ENCODE results near the gene ZSWIM7. TPM values are rescaled to one million over a fixed set of nuclear protein-coding genes. Genes with fewer than 3 reads are reported as not detected.

Gene ZSWIM7
- total RNA-seq, 1 experiment from 2014 or later = 37.8 TPM

DNA sequence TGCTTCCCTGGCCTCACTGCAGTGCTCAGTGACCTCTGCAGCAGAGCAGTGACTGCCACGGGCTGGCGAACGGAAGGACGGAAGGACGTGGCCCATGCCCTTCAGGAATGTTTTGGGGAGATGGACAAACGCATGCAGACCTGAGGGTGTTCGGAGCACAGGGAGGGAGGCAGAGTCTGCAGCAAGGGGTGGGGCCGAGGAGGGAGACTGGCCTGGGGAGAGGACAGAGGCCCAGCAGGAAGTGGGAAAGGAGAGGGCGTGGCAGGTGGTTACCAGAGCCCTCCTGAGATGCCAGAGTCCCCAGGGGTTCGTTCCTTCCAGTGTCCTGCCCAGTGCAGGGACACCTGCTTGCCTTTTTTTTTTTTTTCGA, 32.6 kb downstream of the ZSWIM7 start:
- no peak overlapping the region for H2BK15ac ChIP-seq (ENCODE audit: low read depth, low read length)
- TF ChIP-seq, protein P1, sequence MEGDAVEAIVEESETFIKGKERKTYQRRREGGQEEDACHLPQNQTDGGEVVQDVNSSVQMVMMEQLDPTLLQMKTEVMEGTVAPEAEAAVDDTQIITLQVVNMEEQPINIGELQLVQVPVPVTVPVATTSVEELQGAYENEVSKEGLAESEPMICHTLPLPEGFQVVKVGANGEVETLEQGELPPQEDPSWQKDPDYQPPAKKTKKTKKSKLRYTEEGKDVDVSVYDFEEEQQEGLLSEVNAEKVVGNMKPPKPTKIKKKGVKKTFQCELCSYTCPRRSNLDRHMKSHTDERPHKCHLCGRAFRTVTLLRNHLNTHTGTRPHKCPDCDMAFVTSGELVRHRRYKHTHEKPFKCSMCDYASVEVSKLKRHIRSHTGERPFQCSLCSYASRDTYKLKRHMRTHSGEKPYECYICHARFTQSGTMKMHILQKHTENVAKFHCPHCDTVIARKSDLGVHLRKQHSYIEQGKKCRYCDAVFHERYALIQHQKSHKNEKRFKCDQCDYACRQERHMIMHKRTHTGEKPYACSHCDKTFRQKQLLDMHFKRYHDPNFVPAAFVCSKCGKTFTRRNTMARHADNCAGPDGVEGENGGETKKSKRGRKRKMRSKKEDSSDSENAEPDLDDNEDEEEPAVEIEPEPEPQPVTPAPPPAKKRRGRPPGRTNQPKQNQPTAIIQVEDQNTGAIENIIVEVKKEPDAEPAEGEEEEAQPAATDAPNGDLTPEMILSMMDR (conservative IDR thresholded peaks at IDR 0.05) = no peak
- peak overlapping the region; percentile 53 for H4K5ac ChIP-seq (ENCODE audit: insufficient read length, low read depth, low read length)
- no peak overlapping the region for H2BK12ac ChIP-seq (ENCODE audit: insufficient read length, low read depth, low read length)
- peaks cover 3% of the 10 kb centered on the region for H3K23me2 ChIP-seq (ENCODE audit: insufficient read length, low read depth, low read length, poor library complexity, severe bottlenecking)
- H3K27me3 ChIP-seq (ENCODE audit: insufficient read depth, low read length) = no peaks in the 10 kb centered on the region; the same call in 1 of the 2 replicates
- no peaks in the 10 kb centered on the region for H3K9me3 ChIP-seq (ENCODE audit: control insufficient read depth, low read depth, low read length)
- H2BK20ac ChIP-seq (ENCODE audit: low read depth, low read length, poor library complexity, severe bottlenecking) = no peak overlapping the region
- H3K4ac ChIP-seq (ENCODE audit: low read depth, low read length) = peak overlapping the region; percentile 52; the same call in 1 of the 2 replicates
- Mint-ChIP-seq H3K27me3 (ENCODE audit: low read depth) (peaks cover 6% of the 10 kb centered on the region), H3K9me3 (no peaks in the 10 kb centered on the region), H3K4me1 (peaks cover 59 to 63% of the 10 kb centered on the region in 2 experiments), H3K36me3 (ENCODE audit: insufficient read depth in 1 of 3, low read depth in 3 of 3) (no peaks in the 10 kb centered on the region; a peak in 2 of 7 replicates), H3K27ac (peak overlapping the region; percentile 98 to 99 (median 99)), H3K4me3 (peak overlapping the region; percentile 57 to 73)
- H2BK120ac ChIP-seq (ENCODE audit: low read depth, low read length, poor library complexity, severe bottlenecking) = peak overlapping the region; percentile 49
- H2AK5ac ChIP-seq (ENCODE audit: insufficient read length, low read length) = no peak overlapping the region
- peak overlapping the region; percentile 81 for H3T11ph ChIP-seq (ENCODE audit: low read length)
- H3K79me1 ChIP-seq (ENCODE audit: insufficient read depth, low read depth, low read length, poor library complexity, severe bottlenecking) = no peaks in the 10 kb centered on the region
- peak overlapping the region; percentile 85 for H3K27ac ChIP-seq (ENCODE audit: insufficient read length, low read depth, low read length)
- H4K20me1 ChIP-seq (ENCODE audit: control insufficient read depth, insufficient read depth, insufficient read length) = no peaks in the 10 kb centered on the region
- H3K79me2 ChIP-seq (ENCODE audit: insufficient read depth, low read length) = no peaks in the 10 kb centered on the region; the same call in 1 of the 2 replicates
- no peak overlapping the region for H2AFZ ChIP-seq (ENCODE audit: low read length)
- no peak overlapping the region for H3K23ac ChIP-seq (ENCODE audit: insufficient read length, low read depth, low read length)
- no CpG with 5 or more reads among the region's 11 CpGs for WGBS (ENCODE audit: extremely low coverage, insufficient read length, low lambda C conversion rate)
- H2BK5ac ChIP-seq (ENCODE audit: insufficient read length, low read length) = peak overlapping the region; percentile 4
- H3K4me2 ChIP-seq (ENCODE audit: insufficient read depth, insufficient read length, low read length) = peak overlapping the region; percentile 41
- H3K4me1 ChIP-seq (ENCODE audit: insufficient read depth, low read length) = peaks cover 10% of the 10 kb centered on the region
- no peak overlapping the region for H4K91ac ChIP-seq (ENCODE audit: insufficient read length, low read depth, low read length)
- H3K9ac ChIP-seq (ENCODE audit: extremely low read depth, insufficient read length, low read length) = peak overlapping the region; percentile 15
- H3K18ac ChIP-seq (ENCODE audit: insufficient read length, low read depth, low read length) = peak overlapping the region; percentile 92
- H3K56ac ChIP-seq (ENCODE audit: insufficient read length, low read depth, low read length) = no peak overlapping the region
- peak; percentile 91 for DNase-seq
- no peak overlapping the region for H4K8ac ChIP-seq (replicated peaks; ENCODE audit: insufficient read length, low read depth, low read length)
- H3K14ac ChIP-seq (ENCODE audit: insufficient read depth, low read length) = peak overlapping the region; percentile 84
